GM15510 (cell line): ENCODE results near the gene ATP6V1B1.

Experiments
- POLR2A ChIP-seq: IDR thresholded peaks from 3 replicates; pipeline ENCODE4 v1.6.1; 2011; ENCODE audit warnings: borderline replicate concordance; ENCODE audit not compliant: insufficient read length; ENCODE audit errors: extremely low read depth

The ATP6V1B1 gene

DNA sequence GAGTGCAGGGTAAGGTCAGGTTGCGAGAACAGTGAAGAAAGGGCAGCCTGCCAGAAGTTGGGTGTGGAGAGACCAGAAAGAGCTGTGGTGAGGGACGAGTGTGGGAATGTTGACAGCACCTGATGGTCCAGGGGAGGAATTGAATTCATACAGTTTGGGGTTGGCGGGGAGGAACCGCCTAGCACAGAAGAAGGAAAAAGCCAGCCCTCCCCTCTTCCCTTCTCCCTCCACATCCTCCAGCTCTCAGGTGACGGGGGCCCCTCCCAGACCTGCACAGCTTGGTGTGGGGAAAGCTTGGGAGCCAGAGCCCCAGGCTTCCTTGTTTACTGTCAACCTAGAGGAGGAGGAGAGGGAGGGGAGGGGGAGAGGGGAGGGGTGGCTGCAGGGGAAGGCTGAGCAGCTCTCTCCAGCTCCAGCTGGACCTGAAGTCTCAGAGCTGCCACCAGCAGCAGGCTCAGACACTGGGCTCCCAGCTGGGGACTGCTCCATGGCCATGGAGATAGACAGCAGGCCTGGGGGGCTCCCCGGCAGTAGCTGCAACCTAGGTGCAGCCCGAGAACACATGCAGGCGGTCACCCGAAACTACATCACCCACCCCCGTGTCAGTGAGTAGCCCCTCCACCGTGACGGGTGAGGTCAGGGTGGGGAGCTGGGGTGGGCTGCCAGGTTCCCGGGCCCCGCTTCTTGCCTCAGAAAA lies at the start of gene ATP6V1B1:
Gene ATP6V1B1 (plus strand): TSS at position 433 of the 697 bp plus-strand sequence. CDS start 55 bp downstream, at position 488.
- TF ChIP-seq POLR2A: no peak

DNA sequence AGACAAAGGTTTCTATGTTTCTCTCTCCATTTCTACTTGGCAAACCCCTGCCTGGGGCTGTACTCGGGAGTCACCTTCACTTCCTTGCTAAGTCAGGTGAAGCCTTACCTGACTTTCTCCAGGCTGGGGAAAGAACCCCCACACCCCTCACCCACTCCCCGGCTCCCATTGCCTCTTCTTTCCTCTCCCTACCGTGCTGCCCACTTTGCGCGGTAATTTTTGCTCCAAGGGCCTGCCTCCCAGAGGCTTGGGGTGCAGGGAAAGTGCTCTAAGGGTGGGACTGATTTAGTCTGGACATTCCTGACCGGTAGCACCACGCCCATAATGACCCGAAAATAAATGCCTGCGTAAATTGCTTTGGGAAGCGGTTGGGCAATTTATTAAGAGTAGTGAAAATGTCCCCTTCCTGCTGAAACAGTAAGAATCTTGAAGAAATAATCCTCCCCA lies 49.1 kb upstream of the ATP6V1B1 start:
- TF ChIP-seq POLR2A: no peak

DNA sequence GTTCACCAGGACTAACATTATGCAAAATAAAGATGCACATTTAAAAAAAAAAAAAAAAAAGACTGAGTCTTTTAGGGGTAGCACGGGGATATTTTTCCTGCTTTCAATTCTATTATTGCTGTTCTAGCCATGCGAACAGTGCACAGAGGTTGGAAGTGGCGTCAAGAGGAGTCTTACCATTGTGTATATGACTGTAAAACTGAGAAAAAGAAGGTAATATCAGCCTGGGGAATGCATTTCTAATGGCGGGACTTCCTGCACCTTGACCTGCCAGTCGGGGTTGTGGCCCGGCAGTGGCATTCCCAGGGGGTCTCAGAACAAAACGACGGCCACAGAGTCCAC lies 48.5 kb upstream of the ATP6V1B1 start:
- no peak for TF ChIP-seq POLR2A

DNA sequence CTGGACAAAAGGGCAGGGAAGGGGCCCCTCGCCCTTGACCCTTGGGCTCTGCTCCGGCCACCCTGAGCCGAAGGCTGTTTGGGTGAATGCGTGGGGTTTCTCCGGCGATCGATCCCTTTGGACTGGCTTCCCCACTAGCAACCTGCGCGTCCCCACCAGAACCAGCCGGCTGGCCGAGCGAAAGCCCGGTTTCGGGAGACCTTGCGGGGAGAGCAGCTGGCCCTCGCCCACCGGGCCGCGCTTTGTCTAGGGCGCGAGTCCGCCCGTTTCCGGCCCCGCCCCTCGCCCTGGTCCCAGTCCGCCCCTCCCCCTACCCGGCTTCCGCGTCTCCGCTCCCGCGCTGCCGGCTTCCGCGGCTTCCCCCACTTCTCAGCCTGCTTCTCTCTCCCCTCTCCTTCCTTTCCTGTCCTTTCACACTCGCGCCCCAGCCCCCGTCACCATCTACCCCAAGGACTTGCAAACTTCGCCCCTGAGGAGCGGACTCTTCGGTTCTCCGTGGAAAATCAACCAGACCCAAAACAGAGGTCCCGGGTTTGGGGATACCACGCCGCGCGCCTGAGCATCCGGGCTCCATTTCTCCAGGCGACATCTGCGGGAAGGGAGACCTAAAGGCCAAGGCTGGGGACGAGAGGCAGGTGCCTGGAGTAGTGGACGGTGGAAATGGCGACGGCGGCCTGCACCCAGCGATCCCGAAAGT lies 48.0 kb upstream of the ATP6V1B1 start:
- TF ChIP-seq POLR2A: no peak

DNA sequence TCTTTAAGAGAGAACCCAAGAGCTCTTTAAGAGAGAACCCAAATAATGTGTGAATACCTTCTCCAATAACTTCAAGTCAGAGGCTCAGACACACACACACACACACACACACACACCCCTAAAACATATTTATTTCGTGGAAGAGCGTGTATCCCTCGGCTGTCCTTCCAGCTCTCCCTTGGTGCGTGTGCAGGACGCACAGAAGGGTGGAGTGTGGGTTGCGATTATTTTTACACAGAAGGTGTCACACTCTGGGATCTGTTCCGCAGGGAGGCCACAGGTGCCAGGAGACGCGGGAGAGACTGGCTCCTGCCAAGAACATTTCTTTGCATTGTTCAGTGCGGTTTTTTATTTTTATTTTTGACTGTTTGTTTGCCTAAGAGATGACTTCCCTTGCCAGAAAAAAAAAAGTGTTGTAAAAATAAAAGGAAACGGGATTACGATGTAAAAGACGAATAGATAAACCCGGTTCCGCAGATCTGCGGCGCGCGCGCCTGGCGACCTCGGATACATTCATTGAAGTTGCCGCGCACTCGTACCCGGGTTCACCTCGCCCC lies 47.3 kb upstream of the ATP6V1B1 start:
- no peak for TF ChIP-seq POLR2A

DNA sequence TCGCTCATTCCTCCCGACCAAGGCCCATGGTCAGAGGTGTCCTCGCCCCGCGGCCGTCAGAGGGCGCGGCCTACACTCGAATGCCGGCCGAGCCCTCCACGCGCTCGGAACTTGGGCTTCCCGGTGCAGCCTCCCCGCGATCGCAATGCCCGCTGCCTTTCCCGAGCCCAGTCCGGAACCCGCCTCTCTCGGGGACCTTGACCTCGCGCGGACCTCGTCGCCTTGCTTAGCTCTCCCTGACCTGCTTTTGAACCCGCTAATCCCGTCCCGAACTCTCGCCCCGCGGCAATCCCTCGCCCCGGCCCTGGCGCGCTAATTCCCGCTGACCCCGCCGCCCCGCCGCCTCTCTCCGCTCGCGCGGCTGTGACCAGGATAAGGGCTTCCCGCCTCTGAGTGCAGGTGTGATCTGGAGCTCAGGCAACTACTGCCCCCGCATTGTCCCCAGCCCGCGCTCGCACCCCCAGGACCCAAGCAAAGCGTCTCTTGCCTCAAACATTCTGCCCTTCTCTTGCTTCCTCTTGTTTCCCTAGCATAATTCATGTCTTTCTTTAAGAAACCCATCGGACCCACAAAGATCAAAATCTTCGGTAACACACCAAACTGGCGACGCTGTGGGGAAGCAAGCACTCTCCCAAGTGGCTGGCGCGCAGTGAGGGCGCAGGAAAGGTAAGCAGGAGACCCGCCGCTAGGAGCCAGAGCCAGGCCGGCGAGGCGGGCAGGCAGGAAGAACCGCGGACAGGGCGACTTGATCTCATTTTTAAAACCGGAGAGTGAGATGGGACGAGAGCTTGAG lies 46.6 kb upstream of the ATP6V1B1 start:
- no peak for TF ChIP-seq POLR2A

DNA sequence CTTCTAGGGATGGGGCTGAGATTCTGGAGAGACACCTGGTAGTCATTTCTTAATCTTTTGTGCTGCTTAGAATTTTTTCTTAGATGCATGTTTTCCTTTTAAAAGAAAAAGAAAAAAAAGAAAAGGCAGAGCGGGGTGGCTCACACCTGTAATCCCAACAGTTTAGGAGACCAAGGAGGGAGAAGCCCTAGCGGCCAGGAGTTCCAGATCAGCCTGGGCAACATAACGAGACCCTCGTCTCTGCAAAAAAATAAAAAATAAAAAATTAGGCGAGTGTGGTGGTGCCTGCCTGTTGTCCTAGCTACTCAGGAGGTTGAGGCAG lies 46.0 kb upstream of the ATP6V1B1 start:
- TF ChIP-seq POLR2A: no peak

DNA sequence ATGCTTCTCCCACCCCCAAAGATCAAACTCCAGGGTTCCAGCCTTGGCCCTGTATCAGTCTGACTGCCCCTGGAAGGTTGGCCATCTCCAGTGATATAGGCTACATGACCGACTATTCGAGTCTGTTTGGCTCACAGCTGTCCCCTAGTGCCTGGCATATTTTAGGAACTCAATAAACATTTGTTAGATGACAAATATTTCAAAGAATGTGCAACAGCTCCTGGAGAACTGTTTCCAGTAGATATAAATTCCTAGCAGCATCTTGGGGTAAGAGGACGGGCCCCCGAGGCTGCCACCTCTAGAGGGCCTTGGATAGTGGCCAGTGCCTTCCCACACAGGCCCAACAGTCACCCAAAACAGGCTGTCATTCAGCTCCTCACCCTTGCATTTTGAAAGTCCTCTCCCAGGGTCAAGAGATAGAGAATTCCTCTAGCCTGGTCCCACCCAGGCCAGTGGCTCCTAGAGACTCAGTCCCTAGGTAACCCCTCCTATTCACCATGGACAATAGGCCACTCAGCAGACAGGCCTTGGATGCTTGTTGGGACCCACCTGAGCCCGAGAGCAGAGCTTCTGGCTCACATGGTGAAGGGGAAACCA lies 45.1 kb upstream of the ATP6V1B1 start:
- no peak for TF ChIP-seq POLR2A

DNA sequence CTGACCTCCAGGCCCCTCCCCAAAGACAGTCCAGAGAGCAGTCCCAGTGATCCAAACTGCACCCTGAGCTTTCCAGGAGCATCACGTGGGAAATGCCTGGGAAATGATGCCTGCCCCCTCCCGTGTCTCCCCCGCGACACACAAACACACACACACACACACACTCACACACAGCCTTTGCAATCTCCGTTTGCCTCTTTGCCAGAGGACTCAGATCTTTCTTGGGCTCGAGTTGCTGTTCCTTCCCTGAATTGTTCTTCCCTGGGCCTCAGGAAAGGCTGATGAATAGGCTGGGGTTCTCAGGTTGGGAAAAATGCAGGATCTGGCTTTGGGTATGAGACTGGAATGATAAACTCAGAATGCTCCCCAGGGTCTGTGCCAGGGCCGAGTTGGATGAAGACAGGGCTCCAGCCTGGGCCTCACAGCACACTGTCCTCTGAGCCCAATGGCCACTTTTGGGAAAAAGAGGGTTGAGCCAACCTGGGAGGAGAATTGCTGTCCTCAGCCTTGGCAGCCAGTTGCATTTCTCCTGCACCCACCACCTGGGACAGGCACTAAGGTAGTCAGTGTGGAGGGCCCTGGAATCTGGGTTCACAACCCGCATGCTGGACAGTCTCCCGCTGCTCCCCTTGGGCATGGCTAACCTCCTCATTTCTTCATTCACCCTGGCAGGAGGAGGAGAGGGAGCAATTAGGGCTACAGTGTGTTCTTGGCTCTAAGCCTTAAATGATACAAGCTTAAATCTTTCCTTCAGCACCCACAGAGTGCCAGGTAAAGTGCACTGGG lies 43.9 kb upstream of the ATP6V1B1 start:
- no peak for TF ChIP-seq POLR2A

DNA sequence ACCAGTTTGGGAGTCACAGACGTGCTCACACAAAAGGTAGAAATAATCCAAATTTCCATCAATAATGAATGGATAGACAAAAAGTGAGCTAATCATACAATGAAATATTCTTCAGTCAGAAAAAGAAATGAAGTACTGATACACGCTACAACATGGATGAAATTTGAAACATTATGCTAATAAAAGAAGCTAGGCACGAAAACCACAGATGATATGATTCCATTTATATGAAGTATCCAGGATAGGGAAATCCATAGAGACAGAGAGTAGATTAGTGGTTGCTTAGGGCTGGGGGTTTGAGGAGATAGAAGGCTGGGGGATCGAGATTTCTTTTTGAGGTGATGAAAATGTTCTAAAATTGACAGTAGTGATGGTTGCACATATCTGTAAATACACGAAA lies 43.0 kb upstream of the ATP6V1B1 start:
- no peak for TF ChIP-seq POLR2A

DNA sequence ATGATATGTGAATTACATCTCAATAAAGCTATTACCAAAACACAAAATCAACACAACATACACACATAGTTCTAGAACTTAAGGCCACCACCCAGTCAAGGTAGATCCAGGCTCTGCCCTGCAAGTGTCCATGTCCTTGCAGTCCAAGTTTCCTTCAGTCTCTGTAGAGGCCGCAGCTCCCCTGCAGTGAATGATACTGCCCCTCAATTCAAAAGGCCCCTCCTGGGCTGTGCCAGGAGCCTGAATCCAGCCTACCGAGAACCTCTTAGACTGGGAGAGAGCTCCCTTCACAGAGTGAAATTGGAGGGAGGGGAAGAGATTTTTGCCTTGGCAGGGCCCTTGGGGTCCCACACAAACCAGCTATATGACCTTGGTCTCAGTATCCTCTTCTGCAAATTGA lies 42.5 kb upstream of the ATP6V1B1 start:
- no peak for TF ChIP-seq POLR2A

DNA sequence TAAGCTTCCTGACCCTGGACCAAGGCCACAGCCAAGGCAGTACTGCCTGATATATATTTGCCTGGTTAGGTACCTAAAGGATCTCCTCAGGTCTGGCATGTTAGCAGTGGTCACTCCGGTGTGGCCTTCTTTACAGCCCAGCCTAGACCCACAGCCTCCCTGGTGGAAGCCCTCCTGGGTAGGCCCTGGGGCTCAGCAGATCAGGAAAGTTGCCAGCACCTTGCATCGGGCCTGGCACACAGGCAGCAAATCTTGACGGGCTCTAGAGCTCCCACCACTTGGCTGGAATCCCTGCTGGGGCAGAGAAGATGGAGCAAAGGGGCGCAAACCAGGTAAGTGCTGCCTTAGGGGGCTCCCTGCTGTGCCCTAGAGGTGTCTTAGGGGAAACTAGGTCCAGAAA lies 40.9 kb upstream of the ATP6V1B1 start:
- TF ChIP-seq POLR2A: no peak

DNA sequence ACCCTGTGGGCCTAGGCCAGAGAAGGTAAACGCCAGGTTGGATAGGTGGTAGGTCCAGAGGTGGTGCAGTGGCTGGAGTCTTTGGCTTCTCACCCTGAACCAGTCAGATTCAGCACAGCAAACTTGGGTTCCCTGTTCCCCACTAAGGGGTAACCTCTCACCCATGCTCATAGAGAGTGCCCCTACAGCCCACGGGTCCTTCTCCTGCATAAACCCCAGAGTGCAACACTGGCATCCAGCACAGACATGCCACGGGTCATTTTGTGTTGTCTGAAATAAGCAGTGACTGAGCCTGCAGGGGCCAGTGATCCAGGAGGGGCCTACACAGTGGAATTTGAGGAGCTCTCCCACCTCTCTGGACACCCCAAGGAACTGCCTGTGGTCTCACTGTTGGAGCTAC lies 40.5 kb upstream of the ATP6V1B1 start:
- no peak for TF ChIP-seq POLR2A
